Omental fat pad (tissue), 4 donors: ENCODE results near the gene PRIMA1. TPM values are rescaled to one million over a fixed set of nuclear protein-coding genes. Genes with fewer than 3 reads are reported as not detected.
A peak's percentile ranks its signal among the peaks of the same experiment; 100 is the strongest.

ENCODE experiments used
- ATAC-seq: fragments of 150-250 bp; one replicate; pipeline ENCODE4 v1.9.1; 2016; ENCODE audit warnings: mild to moderate bottlenecking, moderate library complexity; ENCODE audit not compliant: low FRiP score
- DNase-seq: peaks from one replicate; pipeline ENCODE4 v3.0.0-alpha.2; 2019; ENCODE audit warnings: low spot score
- CTCF ChIP-seq, 3 donors: fragments of 450-650 bp; IDR thresholded peaks; one replicate each; pipeline ENCODE4 v1.5.1; 2016 to 2017; ENCODE audit warnings: antibody characterized with exemption in 3 of 3, mild to moderate bottlenecking in 3 of 3, moderate library complexity in 2 of 3
- total RNA-seq, 4 donors: library from RNA; depleted of rRNA; stranded (reverse); fragments of >200 nt; gene quantifications; one replicate each; pipeline ENCODE4 v1.1.0, GENCODE V29; 2016

Gene PRIMA1
- total RNA-seq, 4 donors from 2014 or later = 1.0 to 4.6 (median 3.0) TPM

- ATAC-seq (peak; percentile 86), DNase-seq (peak; percentile 34)
Measured at GRCh38 chr14:93712838-93713724, 75.2 kb downstream of the PRIMA1 start.

GRCh38 chr14:93712079-93712837, 76.0 kb downstream of the PRIMA1 start:
- ATAC-seq (no peak), DNase-seq (no peak)
- TF ChIP-seq CTCF (IDR thresholded peaks at IDR 0.05) = no peak

More at GRCh38 chr14:93712838-93713724, 75.2 kb downstream of the PRIMA1 start:
- TF ChIP-seq CTCF (IDR thresholded peaks at IDR 0.05) = no peak

DNA sequence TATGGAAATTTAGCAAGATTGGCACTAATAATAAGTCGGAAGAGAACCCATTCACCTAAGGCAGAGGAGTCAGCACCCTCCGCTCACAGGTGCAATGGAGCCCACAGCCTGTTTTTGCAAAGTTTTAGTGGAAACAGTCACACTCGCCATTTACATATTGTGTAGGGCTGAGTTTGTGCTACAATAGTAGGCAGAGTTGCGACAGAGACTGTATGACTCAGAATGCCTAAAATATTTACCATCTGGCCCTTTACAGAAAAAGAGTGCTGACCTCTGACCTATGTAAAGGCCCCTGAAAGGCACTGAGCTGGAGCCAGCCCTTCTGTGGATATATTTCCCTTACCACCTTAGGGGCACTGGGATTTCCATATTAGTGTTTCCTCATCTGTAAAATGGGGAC, 79.0 kb downstream of the PRIMA1 start:
- no peak for DNase-seq
- ATAC-seq = no peak
- no peak for TF ChIP-seq CTCF (IDR thresholded peaks at IDR 0.05)

GRCh38 chr14:93708800-93709199, 79.5 kb downstream of the PRIMA1 start:
- no peak for DNase-seq
- ATAC-seq = no peak
- no peak for TF ChIP-seq CTCF (IDR thresholded peaks at IDR 0.05)

DNA sequence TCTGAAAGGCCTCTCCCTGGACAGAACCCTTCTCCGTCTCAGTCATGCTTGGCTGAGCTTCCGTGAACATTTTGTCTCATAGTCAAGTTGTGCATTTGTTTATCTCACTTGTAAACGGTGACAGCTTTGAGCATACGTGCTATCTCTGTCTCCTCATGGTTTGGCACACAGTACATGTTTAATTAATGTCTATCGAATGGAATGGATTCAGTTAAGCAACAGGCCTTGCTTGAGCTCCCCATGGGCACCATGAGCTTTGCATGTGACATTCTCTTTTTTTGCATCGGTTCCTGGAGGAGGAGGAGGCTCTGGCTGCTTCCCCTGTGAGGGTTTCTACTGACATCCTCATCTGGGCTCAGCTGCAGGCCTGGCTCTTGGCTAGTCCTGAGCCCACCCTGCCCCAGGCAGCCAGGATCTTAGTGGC, 80.0 kb downstream of the PRIMA1 start:
- no peak for DNase-seq
- no peak for ATAC-seq
- TF ChIP-seq CTCF (IDR thresholded peaks at IDR 0.05) = no peak

DNA sequence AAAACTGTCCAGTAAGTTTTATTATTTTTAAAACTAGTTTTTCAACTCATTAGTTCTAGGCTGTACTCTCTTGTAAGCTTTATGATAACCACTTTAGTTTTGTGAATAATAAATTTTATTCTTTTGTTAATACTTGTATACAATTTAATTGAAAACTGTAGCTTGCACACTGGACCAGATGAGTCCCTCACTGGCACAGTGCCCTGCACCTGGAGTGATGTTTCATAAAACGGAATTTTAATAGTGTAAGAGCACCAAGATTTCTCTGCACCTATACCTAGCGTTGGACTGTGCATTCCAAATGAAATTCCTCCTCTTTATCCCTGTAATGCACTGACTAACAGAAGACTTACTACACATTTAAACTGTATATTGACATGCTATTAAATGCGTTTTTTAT, 80.8 kb downstream of the PRIMA1 start:
- no peak for TF ChIP-seq CTCF (IDR thresholded peaks at IDR 0.05)
- ATAC-seq = no peak

More for the DNA sequence above, 80.8 kb downstream of the PRIMA1 start:
- DNase-seq = no peak
